Measurements from ENCODE around the gene DOK1. TPM values are rescaled to one million over a fixed set of nuclear protein-coding genes. Genes with fewer than 3 reads are reported as not detected.

DOK1 gene
- total RNA-seq, 4 donors from 2014 or later: 14.5 to 38.0 (median 26.3) TPM

- Histone ChIP-seq H3K27me3 (no peaks in the 10 kb centered on the region), H3K36me3 (peaks cover 0 to 7% (median 0%) of the 10 kb centered on the region in 3 donors), H3K9me3 (no peaks in the 10 kb centered on the region), H3K27ac (peak overlapping the region; percentile 18 to 87 (median 76)), H3K4me3 (peak overlapping the region; percentile 7 to 88 (median 78)), H3K4me1 (peaks cover 0 to 29% (median 13%) of the 10 kb centered on the region in 4 donors)
- DNase-seq: no peak
- TF ChIP-seq CTCF (IDR thresholded peaks at IDR 0.05): no peak
- no peak for TF ChIP-seq POLR2A (IDR thresholded peaks at IDR 0.05)
Observed at GRCh38 chr2:74552914-74553811, 1.4 kb upstream of the DOK1 start.

- peaks cover 0 to 7% (median 0%) of the 10 kb centered on the region in 3 donors for H3K36me3 ChIP-seq
- peak; percentile 52 to 79 (median 76) for DNase-seq
- H3K27ac ChIP-seq: peak overlapping the region; percentile 72 to 87 (median 82)
- peak overlapping the region; percentile 75 to 92 (median 84) for H3K4me3 ChIP-seq
- H3K4me1 ChIP-seq: peaks cover 0 to 18% (median 4%) of the 10 kb centered on the region in 4 donors
- TF ChIP-seq POLR2A (IDR thresholded peaks at IDR 0.05) (peak in 1 of 2 donors; percentile 22), CTCF (IDR thresholded peaks at IDR 0.05) (peak in 2 of 6 experiments; percentile 8 to 9)
- H3K27me3 ChIP-seq: no peaks in the 10 kb centered on the region
- no peaks in the 10 kb centered on the region for H3K9me3 ChIP-seq
Observed at GRCh38 chr2:74554820-74555531, 456 bp downstream of the DOK1 start.

- Histone ChIP-seq H3K27me3 (no peaks in the 10 kb centered on the region), H3K36me3 (peaks cover 0 to 7% (median 0%) of the 10 kb centered on the region in 3 donors), H3K27ac (peak overlapping the region in 3 of 4 donors; percentile 81 to 87 (median 83)), H3K4me3 (peak overlapping the region; percentile 75 to 92 (median 84)), H3K4me1 (peaks cover 0 to 18% (median 4%) of the 10 kb centered on the region in 4 donors), H3K9me3 (no peaks in the 10 kb centered on the region)
- no peak for DNase-seq
- TF ChIP-seq CTCF (IDR thresholded peaks at IDR 0.05): no peak
- no peak for TF ChIP-seq POLR2A (IDR thresholded peaks at IDR 0.05)
Observed at GRCh38 chr2:74555610-74556103, 1.1 kb downstream of the DOK1 start.

DNA sequence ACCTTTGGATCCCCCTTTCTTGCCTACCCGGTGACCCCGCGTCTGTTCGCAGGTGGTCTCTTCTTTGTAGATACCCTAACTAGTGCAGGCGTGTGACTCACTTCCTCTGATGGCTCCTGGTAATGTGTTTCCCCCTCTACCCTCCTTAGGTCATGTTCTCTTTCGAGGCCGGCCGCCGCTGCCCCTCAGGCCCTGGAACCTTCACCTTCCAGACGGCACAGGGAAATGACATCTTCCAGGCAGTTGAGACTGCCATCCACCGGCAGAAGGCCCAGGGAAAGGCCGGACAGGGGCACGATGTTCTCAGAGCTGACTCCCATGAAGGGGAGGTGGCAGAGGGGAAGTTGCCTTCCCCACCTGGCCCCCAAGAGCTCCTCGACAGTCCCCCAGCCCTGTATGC, 1.6 kb downstream of the DOK1 start:
- Histone ChIP-seq H3K27ac (no peak overlapping the region), H3K9me3 (no peaks in the 10 kb centered on the region), H3K36me3 (peaks cover 0 to 7% (median 0%) of the 10 kb centered on the region in 3 donors), H3K27me3 (no peaks in the 10 kb centered on the region), H3K4me1 (peaks cover 0 to 18% (median 4%) of the 10 kb centered on the region in 4 donors), H3K4me3 (peak overlapping the region in 1 of 4 donors; percentile 75)
- no peak for DNase-seq
- no peak for TF ChIP-seq POLR2A (IDR thresholded peaks at IDR 0.05)
- TF ChIP-seq CTCF (IDR thresholded peaks at IDR 0.05): no peak

GRCh38 chr2:74556831-74557370, 2.4 kb downstream of the DOK1 start:
- peaks cover 0 to 7% (median 0%) of the 10 kb centered on the region in 3 donors for H3K36me3 ChIP-seq
- H3K27ac ChIP-seq: no peak overlapping the region
- H3K4me1 ChIP-seq: peaks cover 0 to 18% (median 4%) of the 10 kb centered on the region in 4 donors
- DNase-seq: no peak
- H3K27me3 ChIP-seq: no peaks in the 10 kb centered on the region
- no peaks in the 10 kb centered on the region for H3K9me3 ChIP-seq
- TF ChIP-seq POLR2A (IDR thresholded peaks at IDR 0.05): no peak
- TF ChIP-seq CTCF (IDR thresholded peaks at IDR 0.05): no peak
- H3K4me3 ChIP-seq: no peak overlapping the region

Data from Peyer's patch (tissue), 4 donors.